HCT116 (cell line): ENCODE data around the gene PPIF. TPM values are rescaled to one million over a fixed set of nuclear protein-coding genes. Genes with fewer than 3 reads are reported as not detected.

Experiments used
- ATAC-seq: fragments of 200-7000 bp; cut with Tn5 transposase; 2 replicates; pipeline ENCODE4 v1.9.1; 2020; ENCODE audit warnings: mild to moderate bottlenecking, moderate library complexity
- BruUV-seq: library from RNA; stranded (reverse); fragments of 400-500 nt; replicated peaks from 2 replicates; lab custom pipeline; 2021; lab: Mats Ljungman, UMichigan
- CTCF ChIA-PET: fragments of 300-600 bp; sonication (Branson Sonifier 250); formaldehyde crosslinking; loops from one replicate; lab custom pipeline; 2021; ENCODE audit warnings: antibody characterized with exemption; lab: Charles Lee
- POLR2A ChIA-PET: fragments of 300-600, 350-600 bp; sonication (Branson Sonifier 250); formaldehyde crosslinking; loops from one replicate; lab custom pipeline; 2021; ENCODE audit warnings: antibody characterized with exemption; lab: Charles Lee
- RAD21 ChIA-PET, 2 experiments: fragments of 300-600 bp; sonication (Branson Sonifier 250); formaldehyde crosslinking; loops; one replicate each; lab custom pipeline; 2023; ENCODE audit warnings: low total read pairs in 2 of 2; ENCODE audit not compliant: uncharacterized antibody in 2 of 2, unreplicated experiment in 2 of 2, low non-redundant PET in 1 of 2; lab: Charles Lee
- DNase-seq: peaks from one replicate; pipeline ENCODE4 v3.0.0-alpha.2; 2010; ENCODE audit warnings: low read depth, low spot score
- H2AFZ ChIP-seq: fragments of 200-600 bp; shearing (Covaris generic), sonication (generic); 2 replicates; pipeline ENCODE4 v1.6.1; 2017; ENCODE audit warnings: low read depth, mixed run types, mixed read lengths, antibody characterized with exemption, low read length; ENCODE audit not compliant: poor library complexity, severe bottlenecking
- H3K27ac ChIP-seq: 2 replicates; pipeline ENCODE4 v1.5.1; 2012; ENCODE audit warnings: low read depth, low read length
- H3K27me3 ChIP-seq: fragments of 200-600 bp; sonication (generic); 2 replicates; pipeline ENCODE4 v1.6.1; 2016; ENCODE audit warnings: mixed run types, low read length, mixed read lengths; ENCODE audit not compliant: insufficient read depth
- H3K36me3 ChIP-seq, 2 experiments: fragments of 200-500 bp in 1 of 2; fragments of 200-600 bp in 1 of 2; sonication (Bioruptor generic) in 1 of 2; sonication (generic) in 1 of 2; 2 replicates each; pipeline versions ENCODE4 v1.5.1 to v1.6.1; 2014 to 2016; ENCODE audit warnings: low read length in 2 of 2, inconsistent platforms in 1 of 2, mixed read lengths in 1 of 2, mixed run types in 1 of 2; ENCODE audit not compliant: insufficient read depth in 2 of 2, control insufficient read depth in 1 of 2
- H3K4me1 ChIP-seq, 2 experiments: fragments of 200-600 bp in 1 of 2; sonication (generic) in 1 of 2; 2 replicates each; pipeline versions ENCODE4 v1.5.1 to v1.6.1; 2012 to 2017; ENCODE audit warnings: low read length in 2 of 2, inconsistent platforms in 1 of 2, mild to moderate bottlenecking in 1 of 2, mixed read lengths in 1 of 2, mixed run types in 1 of 2, moderate library complexity in 1 of 2; ENCODE audit not compliant: insufficient read depth in 2 of 2, control insufficient read depth in 1 of 2
- H3K4me2 ChIP-seq: fragments of 200-600 bp; sonication (generic); 2 replicates; pipeline ENCODE4 v1.6.1; 2017; ENCODE audit warnings: mixed run types, low read length, mixed read lengths
- H3K4me3 ChIP-seq, 2 experiments: fragments of 200-600 bp in 1 of 2; sonication (generic) in 1 of 2; replicated peaks in 1 of 2; 2 replicates each; pipeline ENCODE4 v1.5.1; 2011 to 2016; ENCODE audit warnings: low read length in 2 of 2, control low read depth in 1 of 2, low read depth in 1 of 2, mild to moderate bottlenecking in 1 of 2, mixed read lengths in 1 of 2, mixed run types in 1 of 2
- H3K79me2 ChIP-seq: fragments of 200-600 bp; sonication (generic); 2 replicates; pipeline ENCODE4 v1.6.1; 2017; ENCODE audit warnings: mild to moderate bottlenecking, mixed run types, low read length, moderate library complexity, mixed read lengths; ENCODE audit not compliant: insufficient read depth
- H3K9ac ChIP-seq: fragments of 200-600 bp; sonication (generic); 2 replicates; pipeline ENCODE4 v1.6.1; 2016; ENCODE audit warnings: low read length, mixed read lengths
- H3K9me2 ChIP-seq: fragments of 200-600 bp; sonication (generic), shearing (Covaris generic); 2 replicates; pipeline ENCODE4 v1.6.1; 2017; ENCODE audit warnings: mixed run types, mild to moderate bottlenecking, moderate library complexity; ENCODE audit not compliant: insufficient read depth
- H3K9me3 ChIP-seq, 2 experiments: fragments of 200-500 bp in 1 of 2; fragments of 200-600 bp in 1 of 2; sonication (Bioruptor generic) in 1 of 2; sonication (generic) in 1 of 2; 2 replicates each; pipeline ENCODE4 v1.6.1; 2014 to 2017; ENCODE audit warnings: low read length in 2 of 2, mixed read lengths in 2 of 2, inconsistent platforms in 1 of 2, low read depth in 1 of 2, mild to moderate bottlenecking in 1 of 2, mixed run types in 1 of 2, moderate library complexity in 1 of 2; ENCODE audit not compliant: control insufficient read depth in 1 of 2, insufficient read depth in 1 of 2
- H4K20me1 ChIP-seq: fragments of 200-600 bp; sonication (generic), shearing (Covaris generic); 2 replicates; pipeline ENCODE4 v1.6.1; 2017; ENCODE audit warnings: mixed run types, mild to moderate bottlenecking, moderate library complexity; ENCODE audit not compliant: insufficient read depth
- CEBPB ChIP-seq: IDR thresholded peaks from 2 replicates; pipeline ENCODE4 v1.6.1; 2012; ENCODE audit warnings: low read depth
- JUND ChIP-seq: IDR thresholded peaks from 2 replicates; pipeline ENCODE4 v1.6.1; 2012
- SRF ChIP-seq: IDR thresholded peaks from 2 replicates; pipeline ENCODE4 v1.6.1; 2012; ENCODE audit warnings: low read depth
- TCF7L2 ChIP-seq: IDR thresholded peaks from 2 replicates; pipeline ENCODE4 v1.7.0; 2011; ENCODE audit warnings: borderline replicate concordance, inconsistent platforms; ENCODE audit not compliant: insufficient read depth, insufficient read length; ENCODE audit errors: extremely low read depth
- intact Hi-C: fragments of 100-400 bp; cut with micrococcal nuclease; formaldehyde crosslinking; loops from 2 replicates; pipeline ENCODE4 v1.10.0; 2022
- total RNA-seq: library from RNA; stranded (reverse); gene quantifications from one replicate; pipeline ENCODE4 v1.2.1, GENCODE V29; 2021; ENCODE audit not compliant: unreplicated experiment
- TF ChIP-seq, protein P1 (sequence below): IDR thresholded peaks from 2 replicates; pipeline ENCODE4 v1.6.1; 2012; ENCODE audit warnings: low read depth

Gene PPIF
- total RNA-seq, 1 experiment from 2014 or later, result 85.0 TPM

DNA sequence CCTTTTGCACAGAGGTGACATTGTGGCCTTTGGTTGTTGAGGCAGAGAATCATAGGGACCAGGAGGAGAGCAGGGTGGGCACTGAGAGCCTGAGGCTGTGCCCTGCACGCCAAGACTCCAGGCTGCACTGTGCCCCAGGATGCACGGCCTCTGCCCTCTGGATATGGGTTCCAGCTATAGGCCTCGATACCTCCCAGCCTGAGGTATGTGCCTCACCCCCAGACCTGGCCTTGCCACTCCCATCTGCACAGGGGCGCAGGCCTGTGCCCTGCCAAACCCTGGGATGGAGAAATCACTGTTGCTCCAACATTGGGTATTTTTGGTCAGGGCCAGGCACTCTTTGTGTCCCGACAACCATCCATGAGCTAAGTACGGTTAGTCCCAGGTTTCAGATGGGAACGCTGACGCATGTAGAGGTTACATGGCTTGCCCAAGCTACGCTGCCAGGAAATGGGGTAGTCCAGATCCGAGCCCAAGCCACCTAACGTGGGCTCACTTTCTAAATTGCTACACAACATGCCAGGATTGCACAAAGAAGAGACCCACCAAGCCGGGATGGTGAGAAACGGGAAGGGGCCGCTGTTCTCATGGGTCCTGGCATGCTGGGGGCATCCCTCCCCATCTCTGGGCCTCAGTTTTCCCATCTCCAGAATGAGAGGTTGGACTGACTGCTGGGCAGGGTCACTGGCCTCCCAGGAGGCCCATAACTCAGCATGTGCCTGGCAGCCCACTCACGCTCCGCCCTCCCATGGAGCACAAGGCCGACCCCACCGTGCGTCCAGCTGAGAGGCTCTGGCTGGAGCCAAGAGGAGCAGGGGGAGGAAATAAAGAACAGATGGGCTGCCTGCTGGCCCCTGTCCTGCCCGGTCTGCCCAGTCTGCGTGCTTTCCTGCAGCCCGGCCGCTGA is 54.0 kb downstream of the PPIF start:
- DNase-seq, result no peak
- CTCF ChIA-PET, result interaction anchor here (1.4 to 2.2 kb wide), 2 partner anchors 27 to 87 kb away, joined by 4 to 8 read pairs; no protein-coding TSS in a partner anchor
- TF ChIP-seq SRF, result no peak
- no peak for TF ChIP-seq CEBPB
- no TSS peak for BruUV-seq
- Histone ChIP-seq H3K9ac (no peak overlapping the region), H3K36me3 (no peaks in the 10 kb centered on the region), H3K9me2 (no peaks in the 10 kb centered on the region), H3K4me3 (no peak overlapping the region), H3K79me2 (no peaks in the 10 kb centered on the region), H3K27me3 (no peaks in the 10 kb centered on the region), H3K4me1 (peaks cover 0 to 6% of the 10 kb centered on the region in 2 experiments; a peak in 1 of 4 replicates), H3K27ac (no peak overlapping the region), H3K9me3 (no peaks in the 10 kb centered on the region), H3K4me2 (no peak overlapping the region), H4K20me1 (no peaks in the 10 kb centered on the region), H2AFZ (no peak overlapping the region)
- RAD21 ChIA-PET, result no interaction called here
- intact Hi-C loops, result no loop called here
- POLR2A ChIA-PET, result no interaction called here
- 0 out of 2 replicates have a peak, but pooled peaks have one; percentile 3 for ATAC-seq

DNA sequence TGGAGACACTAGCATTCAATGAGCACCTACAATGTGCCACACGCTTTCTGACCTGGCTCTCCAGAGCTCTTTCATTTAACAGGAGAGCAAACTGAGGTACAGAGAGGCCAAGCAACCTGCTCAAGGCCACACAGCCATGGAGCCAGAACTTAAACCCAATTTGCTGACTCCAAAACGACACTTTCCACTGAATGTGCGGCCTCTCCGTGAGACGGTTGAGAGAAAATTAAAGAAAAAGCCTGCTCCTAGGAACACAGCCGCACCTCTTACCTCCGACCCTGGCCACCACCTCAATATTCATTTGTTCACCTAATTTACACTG is 55.3 kb downstream of the PPIF start:
- DNase-seq (no peak), ATAC-seq (no peak)
- Histone ChIP-seq H4K20me1 (no peaks in the 10 kb centered on the region), H3K4me2 (no peak overlapping the region), H3K27me3 (no peaks in the 10 kb centered on the region), H3K4me3 (no peak overlapping the region), H3K36me3 (no peaks in the 10 kb centered on the region), H3K79me2 (no peaks in the 10 kb centered on the region), H2AFZ (no peak overlapping the region), H3K9ac (no peak overlapping the region), H3K9me3 (no peaks in the 10 kb centered on the region), H3K27ac (no peak overlapping the region), H3K9me2 (no peaks in the 10 kb centered on the region), H3K4me1 (peaks cover 0 to 6% of the 10 kb centered on the region in 2 experiments; a peak in 1 of 4 replicates)
- ChIA-PET RAD21 (interaction anchor here in 1 of 2 experiments (0.6 kb wide), 1 partner anchor 791 kb away, joined by 4 read pairs; no protein-coding TSS in a partner anchor), POLR2A (no interaction called here), CTCF (interaction anchor here (2.2 kb wide), 1 partner anchor 85 kb away, joined by 8 read pairs; no protein-coding TSS in a partner anchor)
- no TSS peak for BruUV-seq
- TF ChIP-seq JUND, result no peak
- TF ChIP-seq, protein P1, sequence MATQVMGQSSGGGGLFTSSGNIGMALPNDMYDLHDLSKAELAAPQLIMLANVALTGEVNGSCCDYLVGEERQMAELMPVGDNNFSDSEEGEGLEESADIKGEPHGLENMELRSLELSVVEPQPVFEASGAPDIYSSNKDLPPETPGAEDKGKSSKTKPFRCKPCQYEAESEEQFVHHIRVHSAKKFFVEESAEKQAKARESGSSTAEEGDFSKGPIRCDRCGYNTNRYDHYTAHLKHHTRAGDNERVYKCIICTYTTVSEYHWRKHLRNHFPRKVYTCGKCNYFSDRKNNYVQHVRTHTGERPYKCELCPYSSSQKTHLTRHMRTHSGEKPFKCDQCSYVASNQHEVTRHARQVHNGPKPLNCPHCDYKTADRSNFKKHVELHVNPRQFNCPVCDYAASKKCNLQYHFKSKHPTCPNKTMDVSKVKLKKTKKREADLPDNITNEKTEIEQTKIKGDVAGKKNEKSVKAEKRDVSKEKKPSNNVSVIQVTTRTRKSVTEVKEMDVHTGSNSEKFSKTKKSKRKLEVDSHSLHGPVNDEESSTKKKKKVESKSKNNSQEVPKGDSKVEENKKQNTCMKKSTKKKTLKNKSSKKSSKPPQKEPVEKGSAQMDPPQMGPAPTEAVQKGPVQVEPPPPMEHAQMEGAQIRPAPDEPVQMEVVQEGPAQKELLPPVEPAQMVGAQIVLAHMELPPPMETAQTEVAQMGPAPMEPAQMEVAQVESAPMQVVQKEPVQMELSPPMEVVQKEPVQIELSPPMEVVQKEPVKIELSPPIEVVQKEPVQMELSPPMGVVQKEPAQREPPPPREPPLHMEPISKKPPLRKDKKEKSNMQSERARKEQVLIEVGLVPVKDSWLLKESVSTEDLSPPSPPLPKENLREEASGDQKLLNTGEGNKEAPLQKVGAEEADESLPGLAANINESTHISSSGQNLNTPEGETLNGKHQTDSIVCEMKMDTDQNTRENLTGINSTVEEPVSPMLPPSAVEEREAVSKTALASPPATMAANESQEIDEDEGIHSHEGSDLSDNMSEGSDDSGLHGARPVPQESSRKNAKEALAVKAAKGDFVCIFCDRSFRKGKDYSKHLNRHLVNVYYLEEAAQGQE, result no peak
- no peak for TF ChIP-seq TCF7L2
- intact Hi-C loops, result no loop called here
